GM12878 (cell line): ENCODE measurements around the gene HEBP2.

Experiments used
- CTCF ChIP-seq, 3 experiments: IDR thresholded peaks in 2 of 3; conservative IDR thresholded peaks in 1 of 3; 2 replicates each; pipeline ENCODE4 v1.5.1; 2011; ENCODE audit warnings: low read depth in 3 of 3, low read length in 3 of 3, mild to moderate bottlenecking in 3 of 3, control low read depth in 2 of 3, moderate library complexity in 2 of 3, inconsistent platforms in 1 of 3, mixed read lengths in 1 of 3; ENCODE audit not compliant: control insufficient read depth in 2 of 3, insufficient read depth in 1 of 3; ENCODE audit errors: extremely low read depth in 1 of 3
- ELK1 ChIP-seq: IDR thresholded peaks from 2 replicates; pipeline ENCODE4 v1.6.1; 2012; ENCODE audit warnings: low read depth, low read length, improper control_type of control experiment
- KDM1A ChIP-seq: fragments of 200-600 bp; sonication (generic); IDR thresholded peaks from 2 replicates; pipeline ENCODE4 v1.6.1; 2016; ENCODE audit warnings: borderline replicate concordance
- NFYB ChIP-seq: IDR thresholded peaks from 2 replicates; pipeline ENCODE4 v1.6.1; 2011; ENCODE audit warnings: low read depth, mild to moderate bottlenecking, low read length, improper control_type of control experiment, moderate library complexity; ENCODE audit not compliant: insufficient read depth
- NRF1 ChIP-seq: conservative IDR thresholded peaks from 2 replicates; pipeline ENCODE4 v1.6.1; 2011; ENCODE audit warnings: mild to moderate bottlenecking, low read depth, low read length, improper control_type of control experiment
- POLR2AphosphoS5 ChIP-seq: IDR thresholded peaks from 2 replicates; pipeline ENCODE4 v1.6.1; 2011; ENCODE audit warnings: mild to moderate bottlenecking, low read length, inconsistent platforms
- USF2 ChIP-seq: IDR thresholded peaks from 2 replicates; pipeline ENCODE4 v1.6.1; 2011; ENCODE audit warnings: low read depth, low read length, improper control_type of control experiment, borderline replicate concordance

GRCh38 chr6:138397128-138398122 is 6.6 kb upstream of the HEBP2 start:
- TF ChIP-seq NFYB (no peak), KDM1A (no peak), CTCF (IDR thresholded peaks at IDR 0.05 in 2 of 3, conservative IDR thresholded peaks at IDR 0.05 in 1 of 3; ENCODE audit: control insufficient read depth in 2 of 3, extremely low read depth in 1 of 3, insufficient read depth in 1 of 3, low read depth in 3 of 3, low read length in 3 of 3) (no peak), POLR2AphosphoS5 (no peak), NRF1 (no peak), USF2 (no peak), ELK1 (no peak)
